Measurements from ENCODE around the gene PRDM16. TPM values are rescaled to one million over a fixed set of nuclear protein-coding genes. Genes with fewer than 3 reads are reported as not detected.

PRDM16 gene
- total and polyA plus RNA-seq, 2 of the 4 experiments (the other 2 are of a cell fraction) = 0.02 TPM; not detected in 1

DNA sequence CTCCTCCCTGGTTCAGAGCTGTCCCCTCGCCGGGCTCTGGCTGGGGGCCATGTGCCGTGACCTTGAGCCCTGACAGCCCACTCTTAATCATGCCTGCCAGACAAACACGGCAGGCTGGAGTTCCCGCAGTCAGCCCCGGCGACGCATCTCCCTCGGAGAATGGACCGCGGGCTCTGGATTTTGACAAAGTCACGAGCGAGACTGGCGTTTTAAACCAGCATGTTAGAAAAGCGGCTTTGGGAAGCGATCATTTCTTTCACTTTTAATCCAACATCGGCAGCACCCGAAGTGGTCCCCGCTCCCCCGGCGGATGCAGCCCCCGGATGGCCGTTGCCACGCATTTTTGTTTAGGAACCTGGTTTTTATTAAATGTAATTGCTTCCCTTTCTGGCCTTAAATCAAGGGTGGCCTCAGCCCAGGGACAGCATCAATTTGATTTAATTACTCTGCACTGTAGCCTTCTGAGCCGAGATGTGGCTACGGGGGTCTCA is 70.9 kb downstream of the PRDM16 start:
- Histone ChIP-seq H2AK5ac (ENCODE audit: low read depth, low read length) (no peak overlapping the region), H2BK20ac (ENCODE audit: low read depth, low read length) (no peak overlapping the region), H2BK5ac (ENCODE audit: low read depth, low read length, poor library complexity, severe bottlenecking) (no peak overlapping the region), H3K56ac (ENCODE audit: extremely low read depth, insufficient read depth, low read length) (no peak overlapping the region), H3K18ac (ENCODE audit: low read depth, low read length) (no peak overlapping the region), H2BK120ac (ENCODE audit: low read depth, low read length) (no peak overlapping the region), H3K23ac (ENCODE audit: low read depth, low read length) (no peak overlapping the region), H4K8ac (ENCODE audit: low read depth in 2 of 2, low read length in 2 of 2) (no peak overlapping the region), H2BK15ac (ENCODE audit: low read depth, low read length) (no peak overlapping the region), H3K4ac (ENCODE audit: low read depth, low read length) (no peak overlapping the region), H3K9me3 (ENCODE audit: control insufficient read depth, insufficient read depth, low read length) (peaks cover 5% of the 10 kb centered on the region; the same call in 1 of the 2 replicates), H4K5ac (ENCODE audit: low read depth, low read length) (no peak overlapping the region), H4K91ac (ENCODE audit: insufficient read depth, low read depth, low read length) (no peak overlapping the region), H3K79me1 (ENCODE audit: low read depth in 1 of 2, low read length in 2 of 2) (no peaks in the 10 kb centered on the region), H3K14ac (replicated peaks; ENCODE audit: low read depth, low read length) (no peak overlapping the region), H2AK9ac (replicated peaks; ENCODE audit: low read depth, low read length, poor library complexity) (no peak overlapping the region), H3K27ac (ENCODE audit: insufficient read depth, low read length) (no peak overlapping the region), H3K27me3 (ENCODE audit: control insufficient read depth, insufficient read depth, low read length) (no peaks in the 10 kb centered on the region; the same call in 1 of the 2 replicates), H3K4me2 (ENCODE audit: low read depth, low read length) (no peak overlapping the region), H3K9me1 (ENCODE audit: insufficient read depth, low read length) (no peaks in the 10 kb centered on the region), H3K4me1 (ENCODE audit: control insufficient read depth, insufficient read depth, low read length) (no peaks in the 10 kb centered on the region), H3K36me3 (ENCODE audit: control insufficient read depth, insufficient read depth, low read length) (no peaks in the 10 kb centered on the region), H3K4me3 (ENCODE audit: insufficient read depth, low read depth, low read length) (no peak overlapping the region), H4K20me1 (ENCODE audit: insufficient read depth, low read length) (no peaks in the 10 kb centered on the region), H2AFZ (replicated peaks; ENCODE audit: low read length, poor library complexity) (no peak overlapping the region), H3K9ac (ENCODE audit: low read depth, low read length) (no peak overlapping the region)
- dilution Hi-C loops (cut with HindIII; ENCODE audit: low sequenced_read_pairs, unreplicated experiment) = no loop called here
- DNase-seq = no peak
- ATAC-seq (ENCODE audit: low read depth) = no peak
- BruUV-seq (replicated peaks) = no TSS peak
- TF ChIP-seq MAFK (IDR thresholded peaks at IDR 0.05; ENCODE audit: low read depth, low read length) (no peak), NFE2L2 (IDR thresholded peaks at IDR 0.05; ENCODE audit: low read depth, low read length) (no peak), SMC3 (IDR thresholded peaks at IDR 0.05; ENCODE audit: low read depth, low read length) (no peak), CHD1 (IDR thresholded peaks at IDR 0.05; ENCODE audit: low read depth, low read length) (no peak), CEBPB (IDR thresholded peaks at IDR 0.05; ENCODE audit: low read depth, low read length) (no peak), USF2 (IDR thresholded peaks at IDR 0.05; ENCODE audit: low read depth, low read length) (no peak), RFX5 (IDR thresholded peaks at IDR 0.05; ENCODE audit: low read depth, low read length) (no peak), MAZ (IDR thresholded peaks at IDR 0.05; ENCODE audit: borderline replicate concordance, low read depth, low read length) (no peak), FOS (IDR thresholded peaks at IDR 0.05; ENCODE audit: low read depth, low read length) (no peak), RCOR1 (IDR thresholded peaks at IDR 0.05; ENCODE audit: insufficient replicate concordance, low read length) (no peak), BHLHE40 (IDR thresholded peaks at IDR 0.05; ENCODE audit: low read depth, low read length) (no peak), POLR2A (IDR thresholded peaks at IDR 0.05; ENCODE audit: low read depth, low read length) (no peak)
- 10% methylated on average over 14 of the region's 26 CpGs; no CpG with 5 or more reads in 1 of the 2 experiments for WGBS, 2 experiments (ENCODE audit: extremely low coverage in 2 of 2, insufficient read length in 1 of 2)
- CTCF ChIA-PET = no interaction called here
- intact Hi-C loops (cut with micrococcal nuclease) = no loop called here
- in situ Hi-C loops (cut with MboI; ENCODE audit: low sequenced_read_pairs) = no loop called here
- POLR2A ChIA-PET (ENCODE audit: unreplicated experiment) = no interaction called here
